ENCODE results near the gene CPM. TPM values are rescaled to one million over a fixed set of nuclear protein-coding genes. Genes with fewer than 3 reads are reported as not detected.

CPM gene
- total RNA-seq, 1 donor from 2014 or later: 3.6 TPM

DNA sequence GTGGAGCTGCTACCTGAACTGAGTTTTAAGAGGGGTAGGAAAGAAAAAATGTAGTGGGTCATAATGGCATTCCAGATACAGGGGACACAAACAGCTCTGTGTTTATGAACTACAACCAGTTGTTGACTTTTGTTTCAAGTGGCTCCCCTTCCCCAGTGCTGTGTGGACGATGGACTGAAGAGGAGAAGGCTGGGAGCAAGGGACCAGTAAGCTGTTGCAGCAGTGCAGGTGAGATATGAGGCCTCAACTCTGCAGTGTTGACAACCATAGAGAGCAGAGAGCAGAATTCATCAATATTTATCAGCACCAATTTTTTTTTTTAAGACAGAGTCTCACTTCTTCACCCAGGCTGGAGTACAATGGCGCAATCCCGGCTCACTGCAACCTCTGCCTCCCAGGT lies 78.4 kb downstream of the CPM start:
- no peaks in the 10 kb centered on the region for H3K9me3 Mint-ChIP-seq (ENCODE audit: unreplicated experiment)
- TF ChIP-seq, protein P1, sequence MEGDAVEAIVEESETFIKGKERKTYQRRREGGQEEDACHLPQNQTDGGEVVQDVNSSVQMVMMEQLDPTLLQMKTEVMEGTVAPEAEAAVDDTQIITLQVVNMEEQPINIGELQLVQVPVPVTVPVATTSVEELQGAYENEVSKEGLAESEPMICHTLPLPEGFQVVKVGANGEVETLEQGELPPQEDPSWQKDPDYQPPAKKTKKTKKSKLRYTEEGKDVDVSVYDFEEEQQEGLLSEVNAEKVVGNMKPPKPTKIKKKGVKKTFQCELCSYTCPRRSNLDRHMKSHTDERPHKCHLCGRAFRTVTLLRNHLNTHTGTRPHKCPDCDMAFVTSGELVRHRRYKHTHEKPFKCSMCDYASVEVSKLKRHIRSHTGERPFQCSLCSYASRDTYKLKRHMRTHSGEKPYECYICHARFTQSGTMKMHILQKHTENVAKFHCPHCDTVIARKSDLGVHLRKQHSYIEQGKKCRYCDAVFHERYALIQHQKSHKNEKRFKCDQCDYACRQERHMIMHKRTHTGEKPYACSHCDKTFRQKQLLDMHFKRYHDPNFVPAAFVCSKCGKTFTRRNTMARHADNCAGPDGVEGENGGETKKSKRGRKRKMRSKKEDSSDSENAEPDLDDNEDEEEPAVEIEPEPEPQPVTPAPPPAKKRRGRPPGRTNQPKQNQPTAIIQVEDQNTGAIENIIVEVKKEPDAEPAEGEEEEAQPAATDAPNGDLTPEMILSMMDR (IDR thresholded peaks at IDR 0.05; ENCODE audit: unreplicated experiment): no peak
- H3K4me3 Mint-ChIP-seq (ENCODE audit: unreplicated experiment): no peak overlapping the region
- H3K27me3 Mint-ChIP-seq (ENCODE audit: unreplicated experiment): peaks cover 5% of the 10 kb centered on the region
- DNase-seq (ENCODE audit: low spot score): no peak
- no peak overlapping the region for H3K27ac Mint-ChIP-seq (ENCODE audit: unreplicated experiment)
- no peaks in the 10 kb centered on the region for H3K36me3 Mint-ChIP-seq (ENCODE audit: low read depth, unreplicated experiment)
- no peaks in the 10 kb centered on the region for H3K4me1 Mint-ChIP-seq (ENCODE audit: unreplicated experiment)

DNA sequence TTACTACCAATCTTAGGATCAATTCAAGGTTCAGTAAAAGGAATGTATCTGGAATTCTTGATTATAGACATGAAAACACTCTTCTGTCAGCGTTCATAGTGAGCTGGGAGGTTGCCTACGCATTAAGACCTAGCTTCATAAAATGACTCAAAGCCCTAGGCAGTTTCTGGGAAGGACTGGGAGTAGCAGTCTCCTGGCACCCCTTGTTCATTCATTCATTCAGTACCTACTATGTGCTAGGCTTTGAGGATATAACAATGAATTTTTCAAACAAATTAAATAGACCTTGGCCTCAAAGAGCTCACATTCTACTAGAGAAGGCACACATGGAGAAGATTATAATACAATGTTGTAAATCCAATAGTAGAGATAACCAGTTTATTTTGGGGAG lies 78.9 kb downstream of the CPM start:
- Mint-ChIP-seq H3K27ac (ENCODE audit: unreplicated experiment) (no peak overlapping the region), H3K36me3 (ENCODE audit: low read depth, unreplicated experiment) (no peaks in the 10 kb centered on the region), H3K9me3 (ENCODE audit: unreplicated experiment) (no peaks in the 10 kb centered on the region), H3K27me3 (ENCODE audit: unreplicated experiment) (peaks cover 5% of the 10 kb centered on the region), H3K4me1 (ENCODE audit: unreplicated experiment) (no peaks in the 10 kb centered on the region), H3K4me3 (ENCODE audit: unreplicated experiment) (no peak overlapping the region)
- DNase-seq (ENCODE audit: low spot score): no peak
- TF ChIP-seq, protein P1 (IDR thresholded peaks at IDR 0.05; ENCODE audit: unreplicated experiment): no peak

DNA sequence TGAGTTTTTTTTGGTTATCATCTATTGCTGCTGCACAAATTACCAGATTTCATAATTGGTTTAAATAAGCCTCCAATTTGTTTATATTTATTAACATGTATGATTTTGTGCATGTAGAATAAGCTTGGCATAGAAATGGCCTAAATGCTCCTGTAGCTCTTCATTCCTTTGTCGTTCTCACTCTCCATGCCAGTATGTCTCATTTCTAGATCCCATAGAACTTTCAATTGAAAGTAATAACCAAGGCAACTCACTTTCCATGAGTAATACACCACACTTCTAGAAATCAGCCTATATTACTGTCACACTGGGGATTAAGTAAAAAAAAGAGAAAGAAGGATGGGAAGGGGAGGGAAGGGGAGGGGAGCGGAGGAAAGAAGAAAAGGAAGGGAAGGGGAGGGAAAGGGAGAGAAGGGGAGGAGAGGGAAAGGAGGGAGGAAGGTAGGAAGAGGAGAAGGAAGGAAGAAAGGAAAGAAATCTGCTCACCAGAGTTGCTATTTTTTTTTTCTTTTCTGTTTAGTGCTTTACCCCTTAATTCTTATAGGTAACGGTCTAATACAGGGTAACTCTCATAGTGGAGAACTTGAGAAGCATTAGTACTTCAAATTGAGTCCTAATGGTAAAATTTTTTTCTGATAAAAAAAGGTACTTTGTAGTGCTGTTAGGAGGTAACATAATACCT lies 79.4 kb downstream of the CPM start:
- DNase-seq (ENCODE audit: low spot score): no peak
- H3K27me3 Mint-ChIP-seq (ENCODE audit: unreplicated experiment): peaks cover 5% of the 10 kb centered on the region
- no peak overlapping the region for H3K27ac Mint-ChIP-seq (ENCODE audit: unreplicated experiment)
- no peaks in the 10 kb centered on the region for H3K36me3 Mint-ChIP-seq (ENCODE audit: low read depth, unreplicated experiment)
- TF ChIP-seq, protein P1 (IDR thresholded peaks at IDR 0.05; ENCODE audit: unreplicated experiment): no peak
- no peaks in the 10 kb centered on the region for H3K9me3 Mint-ChIP-seq (ENCODE audit: unreplicated experiment)
- no peak overlapping the region for H3K4me3 Mint-ChIP-seq (ENCODE audit: unreplicated experiment)
- no peaks in the 10 kb centered on the region for H3K4me1 Mint-ChIP-seq (ENCODE audit: unreplicated experiment)

DNA sequence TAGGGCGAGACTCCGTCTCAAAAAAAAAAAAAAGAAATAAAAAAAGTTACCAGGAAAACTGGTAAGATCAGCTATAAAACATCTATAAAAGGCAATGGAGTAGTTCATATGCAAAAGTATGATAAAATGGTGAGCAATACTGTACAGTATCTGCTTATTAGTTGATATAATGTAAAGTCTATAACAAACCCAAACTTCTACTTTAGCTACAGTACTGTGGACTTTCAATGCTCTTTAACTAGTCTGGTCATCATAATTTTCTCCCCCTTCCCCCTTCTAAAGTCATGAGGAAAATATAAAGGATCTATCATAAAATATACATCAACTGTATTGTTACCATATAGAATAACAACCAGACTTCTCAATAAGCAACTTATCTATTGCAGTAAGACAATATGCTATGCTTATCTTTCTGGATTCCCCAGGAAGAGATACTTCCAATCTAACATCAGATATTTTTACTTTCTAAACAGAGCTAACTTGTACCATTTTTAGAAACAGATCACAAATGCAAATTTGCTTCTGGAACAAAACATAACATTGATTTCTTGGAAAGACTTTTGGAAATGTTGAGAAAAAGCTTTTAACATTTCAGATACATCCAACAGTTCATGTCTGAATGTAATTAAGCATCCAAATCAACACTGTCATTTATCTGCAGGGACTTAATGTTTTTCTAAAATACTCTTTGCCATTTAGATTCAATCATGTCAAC lies 81.2 kb downstream of the CPM start:
- Mint-ChIP-seq H3K4me3 (ENCODE audit: unreplicated experiment) (no peak overlapping the region), H3K9me3 (ENCODE audit: unreplicated experiment) (no peaks in the 10 kb centered on the region), H3K27ac (ENCODE audit: unreplicated experiment) (no peak overlapping the region), H3K4me1 (ENCODE audit: unreplicated experiment) (no peaks in the 10 kb centered on the region), H3K27me3 (ENCODE audit: unreplicated experiment) (peaks cover 5% of the 10 kb centered on the region), H3K36me3 (ENCODE audit: low read depth, unreplicated experiment) (no peaks in the 10 kb centered on the region)
- TF ChIP-seq, protein P1 (IDR thresholded peaks at IDR 0.05; ENCODE audit: unreplicated experiment): no peak
- no peak for DNase-seq (ENCODE audit: low spot score)

DNA sequence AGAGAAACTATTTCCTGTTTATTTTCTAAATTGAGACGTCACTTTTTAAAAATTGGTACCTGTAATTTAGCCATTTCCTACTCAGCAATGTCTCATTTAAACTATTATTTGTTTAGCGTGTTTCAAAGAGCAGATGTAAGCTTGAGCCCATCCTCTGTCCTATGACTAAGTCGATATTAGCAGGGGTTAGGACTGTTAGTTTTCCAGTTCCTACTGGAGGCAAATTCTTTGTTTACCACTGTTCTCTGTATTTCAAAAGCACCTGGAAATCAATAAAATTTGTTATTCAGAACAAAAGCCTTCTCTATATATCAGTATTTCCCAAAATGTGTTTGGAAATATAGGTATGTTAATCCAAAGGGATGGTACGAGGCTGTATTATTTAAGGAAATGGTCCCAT lies 82.6 kb downstream of the CPM start:
- Mint-ChIP-seq H3K27me3 (ENCODE audit: unreplicated experiment) (peaks cover 5% of the 10 kb centered on the region), H3K9me3 (ENCODE audit: unreplicated experiment) (no peaks in the 10 kb centered on the region)
- TF ChIP-seq, protein P1 (IDR thresholded peaks at IDR 0.05; ENCODE audit: unreplicated experiment): no peak

More for the DNA sequence above, 82.6 kb downstream of the CPM start:
- no peak overlapping the region for H3K27ac Mint-ChIP-seq (ENCODE audit: unreplicated experiment)
- no peaks in the 10 kb centered on the region for H3K4me1 Mint-ChIP-seq (ENCODE audit: unreplicated experiment)
- no peak for DNase-seq (ENCODE audit: low spot score)
- H3K36me3 Mint-ChIP-seq (ENCODE audit: low read depth, unreplicated experiment): no peaks in the 10 kb centered on the region
- no peak overlapping the region for H3K4me3 Mint-ChIP-seq (ENCODE audit: unreplicated experiment)
